ENCODE results near the gene LRRIQ1. TPM values are rescaled to one million over a fixed set of nuclear protein-coding genes. Genes with fewer than 3 reads are reported as not detected.

LRRIQ1 gene
- total RNA-seq, 1 experiment from 2014 or later, result 0.39 TPM

- H4K91ac ChIP-seq (ENCODE audit: insufficient read length, low read depth, low read length), result no peak overlapping the region
- no peak overlapping the region for H3K23ac ChIP-seq (ENCODE audit: insufficient read length, low read depth, low read length)
- Mint-ChIP-seq H3K4me3 (peak overlapping the region; percentile 35 to 99), H3K27me3 (ENCODE audit: low read depth) (peaks cover 77% of the 10 kb centered on the region), H3K27ac (no peak overlapping the region), H3K9me3 (peaks cover 0 to 3% of the 10 kb centered on the region in 2 experiments; a peak in 1 of 5 replicates), H3K4me1 (peaks cover 21 to 37% of the 10 kb centered on the region in 2 experiments), H3K36me3 (ENCODE audit: insufficient read depth in 1 of 3, low read depth in 3 of 3) (no peaks in the 10 kb centered on the region; a peak in 1 of 7 replicates)
- H4K8ac ChIP-seq (replicated peaks; ENCODE audit: insufficient read length, low read depth, low read length), result no peak overlapping the region
- H3K4me1 ChIP-seq (ENCODE audit: insufficient read depth, low read length), result no peaks in the 10 kb centered on the region
- no peaks in the 10 kb centered on the region for H3K79me1 ChIP-seq (ENCODE audit: insufficient read depth, low read depth, low read length, poor library complexity, severe bottlenecking)
- peaks cover 54% of the 10 kb centered on the region for H3K27me3 ChIP-seq (ENCODE audit: insufficient read depth, low read length)
- no peak overlapping the region for H3K56ac ChIP-seq (ENCODE audit: insufficient read length, low read depth, low read length)
- no peak overlapping the region for H2AFZ ChIP-seq (ENCODE audit: low read length)
- H3K9ac ChIP-seq (ENCODE audit: extremely low read depth, insufficient read length, low read length), result no peak overlapping the region
- H3K23me2 ChIP-seq (ENCODE audit: insufficient read length, low read depth, low read length, poor library complexity, severe bottlenecking), result peaks cover 28% of the 10 kb centered on the region
- H2BK20ac ChIP-seq (ENCODE audit: low read depth, low read length, poor library complexity, severe bottlenecking), result no peak overlapping the region
- no peaks in the 10 kb centered on the region for H3K9me3 ChIP-seq (ENCODE audit: control insufficient read depth, low read depth, low read length)
- H3K4ac ChIP-seq (ENCODE audit: low read depth, low read length), result no peak overlapping the region
- H4K20me1 ChIP-seq (ENCODE audit: control insufficient read depth, insufficient read depth, insufficient read length), result no peaks in the 10 kb centered on the region
- no peak overlapping the region for H4K5ac ChIP-seq (ENCODE audit: insufficient read length, low read depth, low read length)
- H2BK120ac ChIP-seq (ENCODE audit: low read depth, low read length, poor library complexity, severe bottlenecking), result no peak overlapping the region
- no peak overlapping the region for H2AK5ac ChIP-seq (ENCODE audit: insufficient read length, low read length)
- peak; percentile 74 for DNase-seq
- H3K4me2 ChIP-seq (ENCODE audit: insufficient read depth, insufficient read length, low read length), result peak overlapping the region; percentile 87
- no peak overlapping the region for H3K27ac ChIP-seq (ENCODE audit: insufficient read length, low read depth, low read length)
- H2BK15ac ChIP-seq (ENCODE audit: low read depth, low read length), result no peak overlapping the region
- H2BK5ac ChIP-seq (ENCODE audit: insufficient read length, low read length), result no peak overlapping the region
- no peak overlapping the region for H3K18ac ChIP-seq (ENCODE audit: insufficient read length, low read depth, low read length)
- WGBS (ENCODE audit: extremely low coverage, insufficient read length, low lambda C conversion rate), result no CpG with 5 or more reads among the region's 30 CpGs
- H2BK12ac ChIP-seq (ENCODE audit: insufficient read length, low read depth, low read length), result no peak overlapping the region
- H3T11ph ChIP-seq (ENCODE audit: low read length), result no peak overlapping the region
- TF ChIP-seq CTCF (conservative IDR thresholded peaks at IDR 0.05), result no peak
- H3K14ac ChIP-seq (ENCODE audit: insufficient read depth, low read length), result no peak overlapping the region
- H3K79me2 ChIP-seq (ENCODE audit: insufficient read depth, low read length), result no peaks in the 10 kb centered on the region
Measured at GRCh38 chr12:85277900-85278597, 241.9 kb downstream of the LRRIQ1 start.
